Measurements from ENCODE around the gene CALML5.

Gene CALML5

DNA sequence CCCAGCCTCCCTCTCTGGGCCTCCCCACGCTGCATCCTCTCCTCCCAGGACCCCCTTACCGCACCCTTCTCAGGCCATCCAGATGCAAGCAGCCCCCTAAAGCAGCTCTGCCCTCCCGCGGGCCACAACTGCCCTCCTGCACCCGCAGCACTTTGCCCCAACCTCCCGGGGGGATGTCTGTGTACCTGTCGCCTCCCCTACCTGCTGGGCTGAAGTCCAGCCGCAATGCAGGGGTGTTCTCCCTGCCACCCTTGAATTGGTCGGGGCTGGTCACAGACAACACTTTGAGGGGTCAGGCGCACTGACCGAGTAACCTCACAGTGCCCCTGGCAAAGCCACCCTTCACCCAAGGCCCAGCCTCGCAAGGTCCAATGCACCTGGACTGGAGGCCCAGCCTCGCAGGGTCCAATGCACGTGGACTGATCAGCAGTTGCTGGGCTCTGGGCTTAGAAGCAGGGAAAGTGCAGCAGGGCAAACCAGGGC is 8.3 kb upstream of the CALML5 start:
- Histone ChIP-seq H3K27ac (ENCODE audit: low read depth, low read length, severe bottlenecking) (no peak overlapping the region), H3K9me3 (ENCODE audit: control insufficient read depth, low read length) (no peaks in the 10 kb centered on the region), H3K36me3 (ENCODE audit: control insufficient read depth, insufficient read depth, low read length) (no peaks in the 10 kb centered on the region), H3K4me3 (ENCODE audit: extremely low read depth, insufficient read depth, low read length, poor library complexity, severe bottlenecking) (no peak overlapping the region), H3K4me1 (ENCODE audit: control insufficient read depth, insufficient read depth, low read length, poor library complexity, severe bottlenecking) (peaks cover 7% of the 10 kb centered on the region)
- 93 to 95% methylated on average over 13 to 14 of the region's 14 CpGs for WGBS, 2 experiments (ENCODE audit: insufficient coverage in 2 of 2)

DNA sequence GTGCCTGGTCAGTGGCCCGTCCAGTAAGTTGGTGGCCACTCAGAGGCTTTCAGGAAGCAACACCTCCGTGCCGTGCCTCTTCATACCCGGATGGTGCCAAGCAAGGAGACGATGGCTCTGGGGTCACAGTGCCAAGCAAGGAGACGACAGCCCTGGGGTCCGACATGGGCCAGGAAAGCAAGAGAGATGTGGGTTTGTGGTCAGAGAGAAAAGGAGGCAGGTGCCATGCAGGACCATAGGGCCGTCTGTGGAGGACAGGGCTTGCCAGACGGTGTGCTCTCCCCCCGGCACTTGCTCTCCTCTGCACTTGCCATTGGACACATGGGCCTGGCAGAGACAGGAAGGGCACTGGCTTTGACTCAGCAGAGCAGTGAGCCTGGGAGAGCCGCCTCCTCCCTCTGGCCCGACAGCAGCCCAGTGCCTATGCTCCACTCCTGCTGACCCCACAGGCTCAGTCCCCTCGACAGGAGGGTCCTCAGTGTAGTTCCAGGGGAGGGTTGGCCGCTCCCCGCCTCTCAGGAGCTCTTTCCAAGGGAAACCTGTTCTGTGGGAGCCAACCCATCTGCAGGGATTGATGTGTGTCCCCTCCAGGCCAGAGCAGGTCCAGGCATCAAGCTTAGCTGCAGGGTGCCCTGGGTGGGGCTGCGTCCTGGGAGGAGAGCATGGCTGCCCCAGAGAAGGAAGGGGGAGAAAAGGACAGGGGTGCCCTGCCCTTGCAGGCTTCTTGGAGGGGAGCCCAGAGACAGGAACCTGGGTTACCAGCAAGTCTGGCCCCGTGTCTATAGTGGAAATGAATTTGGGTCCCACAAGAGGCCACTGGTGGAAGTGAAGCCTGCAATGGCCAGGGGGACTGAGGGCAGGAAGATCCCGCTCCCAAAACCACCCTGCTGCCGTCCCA is 7.6 kb upstream of the CALML5 start:
- Histone ChIP-seq H3K27ac (ENCODE audit: low read depth, low read length, severe bottlenecking) (no peak overlapping the region), H3K9me3 (ENCODE audit: control insufficient read depth, low read length) (no peaks in the 10 kb centered on the region), H3K4me3 (ENCODE audit: extremely low read depth, insufficient read depth, low read length, poor library complexity, severe bottlenecking) (no peak overlapping the region), H3K36me3 (ENCODE audit: control insufficient read depth, insufficient read depth, low read length) (no peaks in the 10 kb centered on the region), H3K4me1 (ENCODE audit: control insufficient read depth, insufficient read depth, low read length, poor library complexity, severe bottlenecking) (peaks cover 7% of the 10 kb centered on the region)
- 93 to 96% methylated on average over 16 to 19 of the region's 19 CpGs for WGBS, 2 experiments (ENCODE audit: insufficient coverage in 2 of 2)

DNA sequence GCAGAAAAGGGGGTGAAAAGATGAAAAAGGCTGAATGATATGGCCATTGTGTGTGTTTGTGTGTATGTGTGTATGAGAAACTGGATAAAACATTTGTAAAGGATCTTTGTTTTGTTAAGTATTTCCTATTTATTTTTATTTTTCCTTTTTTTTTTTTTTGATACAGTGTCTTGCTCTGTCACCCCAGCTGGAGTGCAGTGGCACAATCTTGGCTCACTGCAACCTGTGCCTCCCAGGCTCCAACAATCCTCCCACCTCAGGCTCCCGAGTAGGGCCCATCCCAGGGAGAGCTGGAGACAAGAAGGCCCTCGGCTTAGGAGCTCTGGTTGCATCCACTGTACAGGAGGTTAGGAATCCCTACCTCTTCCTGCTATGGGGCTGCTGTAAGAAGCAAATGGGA is 6.9 kb upstream of the CALML5 start:
- Histone ChIP-seq H3K4me3 (ENCODE audit: extremely low read depth, insufficient read depth, low read length, poor library complexity, severe bottlenecking) (no peak overlapping the region), H3K36me3 (ENCODE audit: control insufficient read depth, insufficient read depth, low read length) (no peaks in the 10 kb centered on the region), H3K9me3 (ENCODE audit: control insufficient read depth, low read length) (no peaks in the 10 kb centered on the region), H3K4me1 (ENCODE audit: control insufficient read depth, insufficient read depth, low read length, poor library complexity, severe bottlenecking) (peaks cover 5% of the 10 kb centered on the region), H3K27ac (ENCODE audit: low read depth, low read length, severe bottlenecking) (no peak overlapping the region)
- WGBS, 2 experiments (ENCODE audit: insufficient coverage in 2 of 2), result no CpG with 5 or more reads among the region's 2 CpGs

DNA sequence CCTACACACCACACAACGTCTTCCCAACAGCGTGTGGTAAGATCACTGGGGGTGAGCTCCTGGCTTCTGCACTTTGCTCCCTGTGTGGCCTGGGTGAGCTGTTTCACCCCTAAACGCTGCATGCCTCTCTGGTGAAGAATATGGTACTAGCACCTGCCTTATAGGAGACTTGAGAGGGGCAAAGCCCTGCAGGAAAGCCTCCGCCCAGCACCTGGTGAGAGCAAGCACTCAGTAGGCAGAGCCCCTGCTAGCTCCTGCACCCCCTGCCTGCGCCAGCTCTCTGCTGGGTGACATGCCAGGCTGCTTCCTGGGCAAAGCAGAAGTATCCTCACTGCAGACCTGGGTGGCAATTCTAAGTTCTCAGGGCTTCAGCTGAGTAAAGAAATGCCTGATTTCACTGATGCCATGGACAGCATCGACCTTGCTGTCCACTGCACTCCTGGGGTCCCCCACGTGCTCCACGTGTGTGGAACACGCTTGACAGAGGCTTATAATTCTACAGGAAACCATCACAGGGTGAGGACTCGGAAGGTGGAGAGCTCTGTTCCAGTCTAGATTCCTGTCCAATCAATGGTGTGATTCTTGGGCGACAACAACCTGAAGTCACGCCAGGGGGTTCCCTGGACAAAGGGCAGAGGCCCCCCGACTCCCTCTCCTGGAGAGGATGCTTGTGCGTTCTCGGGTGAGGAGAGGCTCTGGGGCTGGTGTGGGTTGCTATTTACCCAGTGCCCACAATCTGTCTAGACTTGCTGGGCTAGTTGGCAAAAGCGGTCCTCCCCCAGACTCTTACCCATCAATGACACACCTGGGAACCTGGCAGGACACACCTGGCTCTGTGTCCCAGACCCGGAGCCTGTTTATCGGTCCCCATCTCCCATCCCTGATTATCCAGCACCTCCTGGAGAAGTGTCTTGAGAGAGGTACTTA is 5.0 kb upstream of the CALML5 start:
- Histone ChIP-seq H3K27ac (ENCODE audit: low read depth, low read length, severe bottlenecking) (no peak overlapping the region), H3K36me3 (ENCODE audit: control insufficient read depth, insufficient read depth, low read length) (no peaks in the 10 kb centered on the region), H3K9me3 (ENCODE audit: control insufficient read depth, low read length) (no peaks in the 10 kb centered on the region), H3K4me3 (ENCODE audit: extremely low read depth, insufficient read depth, low read length, poor library complexity, severe bottlenecking) (no peak overlapping the region), H3K4me1 (ENCODE audit: control insufficient read depth, insufficient read depth, low read length, poor library complexity, severe bottlenecking) (peaks cover 4% of the 10 kb centered on the region)
- 92 to 95% methylated on average over 13 to 14 of the region's 18 CpGs for WGBS, 2 experiments (ENCODE audit: insufficient coverage in 2 of 2)

DNA sequence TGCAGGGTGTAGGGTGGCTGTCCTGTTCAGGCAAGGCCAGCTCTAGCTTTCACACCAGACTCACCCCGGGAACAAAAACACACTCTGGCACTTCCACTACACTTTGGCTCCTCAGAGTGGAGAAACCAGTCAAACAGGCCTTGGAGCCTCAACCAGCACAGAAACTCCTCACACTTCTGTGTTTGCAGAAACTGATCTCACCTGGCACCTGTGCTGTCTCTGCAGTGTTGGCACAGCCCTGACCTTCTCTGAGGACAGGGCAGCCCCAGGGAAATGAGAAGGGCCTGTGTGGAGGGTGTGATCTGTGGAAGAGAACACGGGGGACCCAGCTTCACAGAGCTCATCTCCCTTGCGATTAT is 4.1 kb upstream of the CALML5 start:
- H3K4me3 ChIP-seq (ENCODE audit: extremely low read depth, insufficient read depth, low read length, poor library complexity, severe bottlenecking), result no peak overlapping the region
- H3K27ac ChIP-seq (ENCODE audit: low read depth, low read length, severe bottlenecking), result no peak overlapping the region
- 63 to 88% methylated on average over 1 to 3 of the region's 3 CpGs for WGBS, 2 experiments (ENCODE audit: insufficient coverage in 2 of 2)
- H3K4me1 ChIP-seq (ENCODE audit: control insufficient read depth, insufficient read depth, low read length, poor library complexity, severe bottlenecking), result peaks cover 4% of the 10 kb centered on the region
- H3K9me3 ChIP-seq (ENCODE audit: control insufficient read depth, low read length), result no peaks in the 10 kb centered on the region
- no peaks in the 10 kb centered on the region for H3K36me3 ChIP-seq (ENCODE audit: control insufficient read depth, insufficient read depth, low read length)

DNA sequence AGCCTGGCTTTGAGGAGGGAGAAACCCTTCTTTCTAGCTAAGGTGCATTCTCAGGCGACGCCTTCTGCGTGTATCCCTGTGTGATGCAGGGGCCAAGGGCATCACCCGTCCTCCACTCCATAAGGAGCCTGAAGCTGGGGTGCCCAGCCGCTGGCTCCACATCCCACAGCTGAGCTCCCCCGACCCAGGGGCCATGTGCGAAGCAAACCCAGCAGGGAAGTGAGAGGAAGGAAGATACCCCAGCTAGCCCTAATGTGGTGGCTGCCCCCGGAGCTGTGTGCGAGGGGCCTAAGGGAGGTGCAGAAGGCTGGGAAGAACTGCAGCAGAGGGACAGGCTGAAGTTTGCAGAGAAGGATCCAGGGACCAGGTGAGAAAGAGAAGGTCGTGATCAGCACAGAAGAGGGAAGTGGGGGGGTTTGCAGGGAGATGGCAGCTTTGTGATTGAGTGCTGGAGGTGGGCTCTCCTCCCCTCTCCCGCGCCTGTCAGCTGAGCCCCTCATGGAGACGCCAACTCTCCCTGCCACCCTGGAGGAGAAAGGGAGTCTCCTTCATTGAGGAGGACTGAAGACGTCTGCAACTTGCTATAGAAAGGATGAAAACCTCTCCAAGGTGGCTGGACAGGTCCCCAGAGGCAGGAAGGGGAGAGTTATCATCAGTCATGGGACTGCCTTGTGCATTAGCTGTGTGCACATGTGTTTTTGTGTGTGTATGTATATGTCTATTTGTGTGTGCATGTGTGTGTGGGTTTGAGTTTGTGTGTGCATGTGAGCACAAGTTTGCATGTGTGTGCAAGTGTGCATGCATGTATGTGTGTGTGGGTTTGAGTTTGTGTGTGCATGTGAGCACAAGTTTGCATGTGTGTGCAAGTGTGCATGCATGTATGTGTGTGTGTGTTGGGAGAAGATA is 3.5 kb upstream of the CALML5 start:
- Histone ChIP-seq H3K27ac (ENCODE audit: low read depth, low read length, severe bottlenecking) (no peak overlapping the region), H3K4me1 (ENCODE audit: control insufficient read depth, insufficient read depth, low read length, poor library complexity, severe bottlenecking) (peaks cover 4% of the 10 kb centered on the region), H3K36me3 (ENCODE audit: control insufficient read depth, insufficient read depth, low read length) (no peaks in the 10 kb centered on the region), H3K4me3 (ENCODE audit: extremely low read depth, insufficient read depth, low read length, poor library complexity, severe bottlenecking) (no peak overlapping the region), H3K9me3 (ENCODE audit: control insufficient read depth, low read length) (no peaks in the 10 kb centered on the region)
- WGBS, 2 experiments (ENCODE audit: insufficient coverage in 2 of 2), result 90% methylated on average over 8 to 11 of the region's 14 CpGs

DNA sequence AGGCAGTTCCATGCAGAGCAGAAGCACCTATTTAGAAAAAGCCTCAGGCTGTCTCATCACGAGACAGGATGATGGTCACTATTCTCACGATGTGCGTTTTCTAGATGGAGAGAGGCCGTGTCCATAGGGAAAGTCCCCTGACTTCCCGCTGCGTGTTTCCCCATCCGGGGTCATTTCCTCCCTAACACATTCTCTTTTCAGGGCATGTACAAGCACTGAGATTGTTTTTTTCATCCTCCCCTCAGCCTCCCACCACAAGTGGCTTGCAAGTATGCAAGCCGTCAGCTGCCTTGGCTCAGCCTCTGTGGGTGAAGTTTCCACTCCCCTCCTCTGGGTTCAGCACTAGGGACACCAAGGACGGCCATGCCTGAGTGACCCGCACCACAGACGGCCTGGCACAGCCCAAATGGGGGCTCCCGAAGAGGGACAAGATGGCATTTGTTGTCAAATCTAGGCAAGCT is 2.7 kb upstream of the CALML5 start:
- H3K4me1 ChIP-seq (ENCODE audit: control insufficient read depth, insufficient read depth, low read length, poor library complexity, severe bottlenecking), result peaks cover 4% of the 10 kb centered on the region
- WGBS, 2 experiments (ENCODE audit: insufficient coverage in 2 of 2), result 83 to 93% methylated on average over 12 of the region's 12 CpGs

DNA sequence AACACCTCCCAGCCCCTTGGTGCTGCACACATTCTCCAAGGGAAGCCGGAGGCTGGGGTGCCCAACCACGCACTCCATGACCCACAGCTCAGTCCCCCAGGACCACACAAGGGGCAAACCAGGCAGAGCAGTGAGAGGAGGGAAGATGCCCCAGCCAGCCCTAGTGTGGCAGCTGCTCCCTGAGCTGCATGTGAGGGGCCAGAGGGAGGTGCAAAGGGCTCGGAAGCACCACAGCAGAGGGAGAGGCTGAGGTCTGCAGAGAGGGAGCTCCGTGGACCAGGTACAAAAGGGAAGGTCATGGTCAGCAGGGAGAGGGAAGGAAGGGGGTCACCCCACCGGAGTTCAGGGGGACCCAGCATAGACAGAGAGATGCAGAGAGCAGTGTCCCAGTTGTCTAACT is 1.5 kb upstream of the CALML5 start:
- no peaks in the 10 kb centered on the region for H3K36me3 ChIP-seq (ENCODE audit: control insufficient read depth, insufficient read depth, low read length)
- 81 to 84% methylated on average over 3 to 5 of the region's 5 CpGs for WGBS, 2 experiments (ENCODE audit: insufficient coverage in 2 of 2)

More for the DNA sequence above, 2.7 kb upstream of the CALML5 start:
- Histone ChIP-seq H3K27ac (ENCODE audit: low read depth, low read length, severe bottlenecking) (no peak overlapping the region), H3K36me3 (ENCODE audit: control insufficient read depth, insufficient read depth, low read length) (no peaks in the 10 kb centered on the region), H3K4me3 (ENCODE audit: extremely low read depth, insufficient read depth, low read length, poor library complexity, severe bottlenecking) (no peak overlapping the region), H3K9me3 (ENCODE audit: control insufficient read depth, low read length) (no peaks in the 10 kb centered on the region)

DNA sequence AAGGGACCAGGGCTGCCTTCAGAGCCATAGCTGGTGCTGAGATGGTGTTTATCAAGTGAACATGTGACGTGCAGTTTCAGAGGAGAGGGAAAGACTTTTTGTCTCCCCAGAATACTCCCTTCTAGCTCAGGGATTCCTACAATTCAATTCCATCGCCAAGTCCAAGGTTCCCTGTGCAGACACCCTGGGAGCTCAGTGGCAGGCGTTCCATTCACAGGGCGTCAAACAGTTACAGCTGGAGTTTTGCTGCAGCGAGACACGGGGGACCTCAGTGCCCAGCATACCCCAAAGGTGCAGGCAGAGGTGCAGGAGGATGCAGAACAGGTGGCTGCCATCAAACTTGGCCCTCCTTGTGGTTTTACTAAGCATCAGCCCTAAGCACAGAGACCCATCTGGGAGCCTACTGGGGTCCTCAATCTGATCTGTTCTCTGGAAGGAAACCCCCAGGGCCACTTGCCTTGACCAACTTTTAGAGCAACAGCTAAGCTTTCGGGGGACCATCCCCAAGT is 846 bp upstream of the CALML5 start:
- no peak overlapping the region for H3K27ac ChIP-seq (ENCODE audit: low read depth, low read length, severe bottlenecking)
- 91 to 98% methylated on average over 5 of the region's 7 CpGs for WGBS, 2 experiments (ENCODE audit: insufficient coverage in 2 of 2)
- H3K9me3 ChIP-seq (ENCODE audit: control insufficient read depth, low read length), result no peaks in the 10 kb centered on the region
- no peaks in the 10 kb centered on the region for H3K4me1 ChIP-seq (ENCODE audit: control insufficient read depth, insufficient read depth, low read length, poor library complexity, severe bottlenecking)
- H3K4me3 ChIP-seq (ENCODE audit: extremely low read depth, insufficient read depth, low read length, poor library complexity, severe bottlenecking), result no peak overlapping the region
- H3K36me3 ChIP-seq (ENCODE audit: control insufficient read depth, insufficient read depth, low read length), result no peaks in the 10 kb centered on the region

More for the DNA sequence above, 1.5 kb upstream of the CALML5 start:
- H3K27ac ChIP-seq (ENCODE audit: low read depth, low read length, severe bottlenecking), result no peak overlapping the region
- H3K4me1 ChIP-seq (ENCODE audit: control insufficient read depth, insufficient read depth, low read length, poor library complexity, severe bottlenecking), result no peaks in the 10 kb centered on the region
- H3K9me3 ChIP-seq (ENCODE audit: control insufficient read depth, low read length), result no peaks in the 10 kb centered on the region
- H3K4me3 ChIP-seq (ENCODE audit: extremely low read depth, insufficient read depth, low read length, poor library complexity, severe bottlenecking), result no peak overlapping the region
